Skin of body (tissue), 2 donors: Measurements from ENCODE around the gene IDS. TPM values are rescaled to one million over a fixed set of nuclear protein-coding genes. Genes with fewer than 3 reads are reported as not detected.
A peak's percentile ranks its signal among the peaks of the same experiment; 100 is the strongest.
"Not testable (repeated sequence)": the region's sequence is repeated elsewhere in the genome, so short reads cannot be mapped to it uniquely, and the experiment has no call there.

Source experiments
- DNase-seq: peaks from one replicate; lab custom pipeline; 2025; lab: John Stamatoyannopoulos, UW
- total RNA-seq: library from RNA; depleted of rRNA; stranded (reverse); fragments of >200 nt; gene quantifications from one replicate; pipeline ENCODE4 v1.2.3, GENCODE V29; 2014

Gene IDS
- total RNA-seq, 1 donor from 2014 or later = 25.4 TPM

DNA sequence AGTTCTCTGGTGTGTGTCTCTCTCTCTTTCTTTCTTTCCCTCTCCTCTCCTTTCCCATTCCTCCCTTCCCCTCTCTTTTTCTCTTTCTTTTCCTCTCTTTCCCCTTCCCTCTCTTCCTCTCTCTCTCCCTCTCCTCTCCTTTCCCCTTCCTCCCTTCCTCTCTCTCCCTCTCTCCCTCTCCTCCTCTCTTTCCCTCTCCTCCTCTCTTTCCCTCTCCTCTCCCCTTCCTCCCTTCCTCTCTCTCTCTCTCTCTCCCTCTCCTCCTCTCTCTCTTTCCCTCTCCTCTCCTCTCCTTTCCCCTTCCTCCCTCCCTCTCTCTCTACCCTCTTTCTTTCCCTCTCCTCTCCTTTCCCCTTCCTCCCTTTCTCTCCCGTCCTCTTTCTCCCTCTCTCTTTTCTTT, 23.3 kb upstream of the IDS start:
- no peak for DNase-seq

DNA sequence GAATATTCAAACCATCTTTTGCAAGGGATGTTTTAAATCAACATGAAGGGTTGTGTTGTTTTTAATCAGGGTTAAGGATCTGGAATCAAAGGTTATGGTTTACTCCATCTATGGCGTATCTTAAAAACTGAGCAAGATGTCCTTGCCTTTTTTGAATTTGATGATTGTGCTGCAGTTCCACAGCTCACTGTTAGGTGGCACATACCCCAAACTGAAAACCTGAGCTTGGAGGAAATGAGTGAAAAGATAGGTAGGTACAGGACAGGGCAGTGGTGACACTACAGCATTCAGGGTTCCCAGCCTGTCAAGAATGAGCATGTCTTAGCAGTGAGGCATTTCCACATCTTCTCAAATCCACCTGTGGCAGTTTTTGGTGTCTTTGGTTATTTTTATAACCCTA, 22.6 kb upstream of the IDS start:
- peak; percentile 15 for DNase-seq

DNA sequence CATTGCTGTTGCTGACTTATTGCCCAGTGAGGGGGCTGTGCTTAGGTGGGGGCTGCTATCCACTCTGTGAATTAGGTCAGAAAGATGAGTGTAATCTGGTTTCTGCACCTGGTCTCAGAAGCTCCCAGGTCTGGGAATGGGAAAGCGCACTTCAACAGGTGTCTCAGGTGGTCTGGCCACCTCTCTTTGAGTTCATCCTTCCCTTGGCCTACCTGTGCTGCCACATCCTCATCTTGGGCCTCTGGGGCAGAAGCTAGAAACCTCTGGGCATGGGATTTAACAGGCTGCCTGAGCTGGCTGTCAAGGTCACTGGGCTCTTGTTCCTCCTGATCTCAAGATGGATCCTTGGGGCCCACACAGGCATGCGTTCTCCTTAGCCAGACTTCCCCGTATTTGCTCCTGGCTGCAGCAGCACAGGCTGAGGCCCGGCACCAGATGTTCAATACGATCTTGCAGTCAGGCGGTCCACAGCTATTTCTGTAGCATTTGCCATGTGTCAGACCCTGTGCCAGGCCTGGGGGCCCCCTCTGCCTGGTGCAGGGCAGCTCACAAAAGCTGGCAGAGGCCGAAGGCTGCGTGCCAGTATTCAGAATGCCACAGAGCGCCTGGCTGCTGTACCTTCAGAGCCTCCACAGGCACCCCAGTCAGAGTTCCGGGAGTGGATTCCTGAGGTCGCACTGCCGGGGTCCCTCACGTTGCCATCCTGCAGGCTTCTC, 21.4 kb upstream of the IDS start:
- not testable (repeated sequence) for DNase-seq

DNA sequence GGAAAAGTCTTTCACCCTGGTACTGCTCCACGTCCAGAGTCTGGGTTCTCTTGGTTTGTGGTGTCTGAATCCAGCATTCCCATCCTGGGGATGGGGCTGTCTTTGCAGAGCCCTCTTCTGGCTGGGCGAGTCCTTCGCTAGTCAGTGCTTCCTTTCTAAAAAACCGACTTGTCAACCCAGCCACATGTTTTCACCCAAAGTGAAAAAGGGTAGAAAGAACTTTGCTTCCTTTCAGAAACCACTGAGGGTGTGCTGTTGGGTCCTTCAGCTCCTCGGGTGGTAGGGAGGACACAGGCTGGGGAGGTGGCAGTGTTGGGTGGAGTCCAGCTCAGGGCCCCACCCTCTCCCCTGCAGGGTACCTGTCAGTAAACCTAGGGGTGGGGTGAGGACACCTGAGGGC, 20.8 kb upstream of the IDS start:
- DNase-seq = not testable (repeated sequence)

DNA sequence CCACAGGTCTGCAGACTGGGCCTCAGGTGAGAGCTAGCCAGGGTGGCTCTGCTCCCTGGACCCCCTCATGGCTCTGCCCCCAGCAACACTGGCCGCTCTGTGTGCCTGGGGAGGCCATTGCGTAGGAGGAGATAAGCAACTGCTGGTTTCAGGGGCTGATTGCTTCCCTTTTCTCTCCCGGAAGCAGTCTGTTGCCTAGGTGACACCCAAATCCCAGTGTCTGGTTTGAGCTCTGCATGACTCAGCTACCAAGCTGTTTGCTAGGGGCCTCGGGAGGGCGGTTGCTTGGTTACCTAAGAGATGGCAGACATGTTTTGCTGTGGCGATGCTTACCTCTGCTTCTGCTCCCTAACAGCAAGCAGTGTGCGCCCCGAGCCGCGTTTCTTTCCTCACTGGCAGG, 20.3 kb upstream of the IDS start:
- not testable (repeated sequence) for DNase-seq

DNA sequence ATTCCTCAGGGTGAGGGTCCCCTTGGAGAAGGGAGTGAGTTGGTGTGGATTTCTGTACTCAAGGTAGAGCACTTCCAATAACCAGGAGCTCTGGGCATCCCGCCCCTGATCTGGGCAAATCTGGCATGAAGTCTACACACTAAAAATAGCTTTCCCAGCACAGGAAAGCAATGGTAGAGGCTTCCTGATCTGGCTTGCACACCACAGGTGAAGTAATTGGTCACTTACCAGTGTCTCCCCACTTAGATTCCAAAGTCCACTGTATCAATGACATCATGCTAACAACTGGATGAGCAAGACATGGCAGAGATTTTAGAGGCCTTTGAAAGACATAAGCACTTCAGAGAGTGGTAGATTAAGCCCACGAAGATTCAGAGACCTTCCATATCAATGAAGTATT, 17.8 kb upstream of the IDS start:
- no peak for DNase-seq

DNA sequence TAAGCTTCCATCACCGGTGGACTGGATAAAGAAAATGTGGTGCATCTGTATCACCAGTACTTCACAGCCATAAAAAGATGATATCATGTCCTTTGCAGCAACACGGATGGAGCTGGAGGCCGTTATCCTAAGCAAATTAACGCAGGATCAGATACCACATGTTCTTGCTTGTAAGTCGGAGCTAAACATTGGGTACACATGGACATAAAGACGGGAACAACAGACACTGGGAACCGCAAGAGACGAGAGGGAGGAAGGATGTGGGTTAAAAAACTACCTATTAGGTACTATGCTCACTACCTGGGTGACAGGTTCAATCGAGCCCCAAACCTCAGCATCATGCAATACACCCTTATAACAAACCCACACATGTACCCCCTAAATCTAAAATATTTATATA, 16.3 kb upstream of the IDS start:
- DNase-seq = no peak

DNA sequence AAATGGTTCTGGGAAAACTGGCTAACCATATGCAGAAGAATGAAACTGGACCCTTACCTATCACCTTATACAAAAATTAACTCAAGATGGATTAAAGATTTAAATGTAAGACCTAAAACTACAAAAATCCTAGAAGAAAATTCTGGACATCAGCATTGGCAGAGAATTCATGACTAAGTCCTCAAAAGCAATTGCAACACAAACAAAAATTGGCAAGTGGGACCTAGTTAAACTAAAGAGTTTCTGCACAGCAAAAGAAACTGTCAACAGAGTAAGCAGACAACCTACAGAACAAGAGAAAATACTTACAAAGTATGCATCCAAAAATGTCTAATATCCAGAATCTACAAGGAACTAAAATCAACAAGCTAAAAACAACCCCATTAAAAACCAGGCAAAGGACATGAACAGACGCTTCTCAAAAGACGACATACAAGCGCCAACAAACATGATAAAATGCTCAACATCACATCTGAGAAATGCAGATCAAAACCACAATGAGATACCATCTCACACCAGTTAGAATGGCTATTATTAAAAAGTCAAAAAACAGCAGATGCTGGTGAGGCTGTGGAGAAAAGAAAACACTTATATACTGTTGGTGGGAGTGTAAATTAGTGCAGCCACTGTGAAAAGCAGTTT, 15.7 kb upstream of the IDS start:
- DNase-seq = not testable (repeated sequence)

DNA sequence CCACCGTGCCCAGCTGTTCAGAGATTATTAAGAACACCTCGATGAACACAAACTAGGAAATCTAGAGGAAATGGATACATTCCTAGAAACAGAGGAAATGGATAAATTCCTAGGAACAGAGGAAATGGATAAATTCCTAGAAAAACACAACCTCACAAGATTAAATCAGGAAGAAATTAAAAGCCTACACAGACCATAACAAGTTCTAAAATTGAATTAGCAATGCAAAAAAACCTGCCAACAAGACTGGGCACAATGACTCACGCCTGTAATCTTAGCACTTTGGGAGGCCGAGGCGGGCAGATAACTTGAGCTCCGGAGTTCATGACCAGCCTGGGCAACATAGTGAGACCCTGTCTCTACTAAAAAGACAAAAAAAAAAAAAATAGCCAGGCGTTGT, 13.1 kb upstream of the IDS start:
- DNase-seq = no peak

DNA sequence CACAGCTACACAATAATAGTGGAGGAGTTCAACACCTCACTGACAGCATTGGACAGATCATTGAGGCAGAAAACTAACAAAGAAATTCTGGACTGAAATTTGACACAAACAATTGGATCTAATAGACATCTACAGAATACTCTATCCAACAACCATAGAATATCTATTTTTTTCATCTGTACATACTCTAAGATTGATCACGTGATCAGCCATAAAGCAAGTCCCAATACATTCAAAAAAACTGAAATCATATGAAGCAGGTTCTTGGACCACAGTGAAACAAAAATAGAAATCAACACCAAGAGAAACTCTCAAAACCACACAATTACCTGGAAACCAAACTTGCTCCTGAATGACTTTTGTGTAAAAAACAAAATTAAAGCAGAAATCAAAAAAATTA, 12.2 kb upstream of the IDS start:
- no peak for DNase-seq

DNA sequence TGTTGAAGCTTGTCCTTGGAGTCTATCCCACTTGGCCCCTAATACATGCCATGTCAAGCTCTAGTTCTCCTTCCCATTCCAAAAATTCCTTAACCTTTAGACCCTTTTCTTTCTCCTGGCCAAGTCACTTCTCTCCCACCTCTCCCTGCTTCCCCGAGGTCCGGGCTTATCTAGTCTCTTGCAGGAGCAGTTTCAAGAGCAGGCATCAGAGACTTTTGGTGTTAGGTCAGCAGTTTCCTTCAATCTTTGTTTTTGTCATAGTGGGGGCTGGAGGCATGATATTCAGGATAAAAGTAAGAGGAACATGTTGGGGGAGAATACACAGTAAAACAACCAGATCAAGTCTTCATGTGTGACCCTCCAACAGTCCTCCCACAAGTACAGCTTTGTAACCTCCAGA, 11.5 kb upstream of the IDS start:
- DNase-seq = no peak

DNA sequence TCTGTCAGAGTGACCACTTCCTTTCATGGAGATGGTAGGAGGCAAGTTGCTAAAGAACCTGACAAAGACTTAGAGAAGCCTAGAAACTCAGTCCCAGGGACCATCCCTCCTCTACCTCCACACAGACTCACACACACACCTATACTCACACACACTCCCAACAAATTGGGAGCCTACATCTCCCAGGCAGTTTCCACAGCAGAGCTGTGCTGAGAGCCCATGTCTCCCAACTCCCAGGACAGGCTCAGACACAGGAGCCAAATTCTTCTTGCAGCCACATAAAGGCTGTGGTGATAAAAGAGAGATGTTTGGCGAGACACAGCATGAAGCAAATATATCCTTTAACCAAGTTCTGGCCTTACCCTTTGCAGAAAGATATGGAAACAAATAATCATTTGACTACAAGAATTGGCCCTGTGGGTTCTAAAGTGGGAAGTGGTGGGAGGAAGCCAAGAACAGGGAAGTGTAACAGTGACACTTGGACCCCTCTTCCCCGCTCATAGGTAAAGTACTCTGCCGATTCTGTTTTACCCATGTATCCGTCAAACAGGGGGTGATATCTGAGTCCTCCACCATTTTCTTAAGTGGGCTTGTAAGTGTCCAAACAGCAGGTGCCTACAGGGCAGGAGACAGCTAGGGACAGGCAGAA, 11.0 kb upstream of the IDS start:
- no peak for DNase-seq

DNA sequence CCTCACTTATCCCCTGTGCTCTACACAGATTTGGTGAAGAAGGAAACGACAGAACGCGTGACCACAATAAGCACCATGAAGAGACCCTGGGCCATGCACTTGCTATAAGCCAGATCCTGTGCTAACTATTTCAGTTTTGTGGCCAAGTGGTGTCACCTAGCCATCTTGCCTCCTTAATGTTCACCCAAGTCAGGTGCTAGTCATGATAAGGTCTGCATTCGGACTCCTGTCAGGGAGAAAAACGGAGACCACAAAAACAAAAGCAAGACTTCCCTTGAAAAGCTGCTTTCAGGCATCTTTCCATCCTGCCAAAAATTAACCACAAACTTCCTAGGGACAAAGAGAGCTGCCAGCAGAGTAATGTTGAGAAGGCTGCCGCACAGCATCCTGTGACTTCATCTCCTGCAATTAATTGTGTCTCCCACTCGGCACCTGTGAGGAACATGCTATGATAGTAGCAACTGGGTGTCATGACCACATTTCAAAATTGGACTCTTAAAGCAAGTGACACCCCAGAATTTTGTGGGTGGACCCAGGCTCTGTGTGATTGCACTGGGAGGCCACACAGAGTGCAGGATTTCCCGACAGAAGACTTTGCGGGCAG, 8.8 kb upstream of the IDS start:
- DNase-seq = no peak

DNA sequence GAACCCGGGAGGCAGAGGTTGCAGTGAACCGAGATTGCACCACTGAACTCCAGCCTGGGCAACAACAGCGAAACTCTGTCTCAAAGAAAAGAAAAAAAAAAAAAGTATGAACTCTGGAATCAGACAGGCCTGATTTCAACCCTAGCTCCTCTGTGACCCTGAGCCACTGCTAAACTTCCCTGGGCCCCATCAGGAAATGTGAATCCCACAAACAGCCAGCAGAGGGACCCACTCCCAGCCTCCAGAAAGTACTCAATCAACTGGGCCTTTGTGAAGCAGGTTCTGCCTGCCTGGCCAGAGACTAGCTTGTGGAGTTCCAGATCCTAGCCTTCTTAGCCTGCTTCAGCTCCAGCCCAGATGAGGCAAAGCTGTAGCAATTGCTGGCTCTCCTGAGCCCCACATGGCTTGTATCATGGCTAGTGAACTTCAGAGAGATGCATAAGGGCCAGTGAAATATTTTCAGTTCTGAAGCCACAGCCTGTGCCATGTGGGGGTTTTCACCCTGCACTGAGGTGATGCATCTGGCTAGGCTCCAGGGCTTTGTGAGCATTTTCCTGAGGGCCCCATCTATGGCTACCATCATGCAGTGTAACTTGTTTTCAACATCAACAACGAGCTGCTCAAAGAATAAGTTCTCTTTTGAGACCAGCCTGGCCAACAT, 7.2 kb upstream of the IDS start:
- DNase-seq = no peak

DNA sequence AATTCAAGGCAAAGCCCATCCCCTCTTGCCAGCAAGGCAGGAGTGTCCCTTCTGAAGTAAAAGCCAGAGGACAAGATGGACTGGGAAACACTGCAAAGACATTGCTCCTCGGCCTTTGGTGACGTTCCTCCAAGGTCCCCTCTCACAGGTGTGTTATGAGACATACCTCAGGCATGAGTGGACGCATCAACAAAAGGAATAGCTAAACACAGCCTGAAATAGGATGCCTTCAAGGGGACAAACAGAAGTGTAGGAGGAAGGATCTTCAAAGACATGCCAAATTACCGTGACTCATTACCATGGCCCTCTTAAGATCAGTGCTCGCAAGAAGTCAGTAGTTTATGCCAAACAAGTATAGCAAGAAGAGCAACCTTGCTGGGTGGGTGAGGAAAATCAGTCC, 6.0 kb upstream of the IDS start:
- no peak for DNase-seq

DNA sequence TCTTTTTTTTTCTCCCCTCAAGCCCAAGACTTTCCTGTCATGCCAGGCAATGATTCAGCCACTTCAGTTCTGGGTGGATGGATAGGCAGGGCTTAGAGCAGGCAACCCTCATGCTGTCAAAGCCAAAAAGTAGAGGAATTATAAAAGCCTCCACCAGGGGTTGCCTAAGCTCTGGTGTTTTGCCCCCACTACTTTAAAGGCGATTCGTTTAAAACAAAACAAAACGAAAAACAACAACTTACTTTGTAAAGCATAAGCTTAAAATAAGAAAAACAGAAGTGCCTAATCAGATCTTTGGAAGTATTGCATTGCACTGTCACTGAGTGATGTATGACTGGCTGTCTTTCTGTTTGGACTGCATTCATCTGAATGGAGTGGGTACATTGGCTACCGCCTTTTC, 5.3 kb upstream of the IDS start:
- DNase-seq = no peak

DNA sequence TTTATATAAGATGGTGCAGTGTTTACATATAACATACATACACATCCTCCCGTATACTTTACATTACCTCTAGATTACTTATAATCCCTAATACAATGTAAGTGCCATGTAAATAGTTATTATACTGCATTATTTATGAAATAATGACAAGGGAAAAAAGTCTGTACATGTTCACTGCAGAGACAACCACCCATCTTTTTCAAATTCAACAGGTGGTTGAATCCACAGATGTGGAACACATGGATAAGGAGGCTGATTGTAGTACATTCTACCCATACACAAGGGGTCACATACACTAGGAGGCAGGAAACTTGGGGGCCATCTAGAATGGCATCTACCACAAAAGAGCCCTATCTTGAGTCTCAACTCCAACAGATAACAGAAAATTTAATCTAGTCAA, 3.4 kb upstream of the IDS start:
- no peak for DNase-seq

DNA sequence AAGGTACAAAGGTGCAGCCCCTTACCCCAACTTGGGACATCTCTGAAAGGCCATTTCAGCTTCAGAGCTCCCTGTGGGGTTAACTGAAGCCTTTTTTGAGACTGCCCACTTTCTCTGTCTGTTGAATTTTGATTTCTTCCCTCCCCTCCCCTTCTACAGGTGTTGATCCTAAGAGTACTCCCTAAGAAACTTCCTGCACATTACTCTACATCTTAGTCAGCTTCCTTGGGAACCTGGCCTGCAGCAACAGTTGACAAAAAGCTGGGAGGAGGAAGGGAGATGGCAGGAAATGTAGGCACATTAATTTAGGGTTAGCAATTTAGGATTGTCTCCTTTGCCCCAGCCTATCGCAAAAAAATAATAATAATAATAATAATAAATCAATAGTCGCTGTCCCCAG, 1.2 kb upstream of the IDS start:
- no peak for DNase-seq

DNA sequence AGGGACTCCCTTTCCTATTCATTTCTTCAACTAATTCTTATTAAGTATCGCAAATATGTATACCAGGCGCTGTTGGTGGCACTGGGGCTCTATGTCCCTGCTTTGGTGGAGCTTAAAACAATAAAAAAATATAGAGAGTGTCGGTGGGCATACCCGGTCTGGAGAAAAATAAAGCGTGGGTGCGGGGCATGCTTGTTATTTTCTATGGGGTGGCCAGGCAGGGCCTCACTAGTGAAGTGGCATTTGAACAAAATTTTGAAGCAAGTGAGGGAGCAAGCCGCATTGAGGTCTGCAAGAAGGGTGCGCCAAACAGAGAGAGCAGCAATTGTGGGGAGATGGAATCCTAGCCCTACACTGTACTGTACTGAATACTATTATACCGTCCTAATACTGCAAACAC, 565 bp upstream of the IDS start:
- no peak for DNase-seq

DNA sequence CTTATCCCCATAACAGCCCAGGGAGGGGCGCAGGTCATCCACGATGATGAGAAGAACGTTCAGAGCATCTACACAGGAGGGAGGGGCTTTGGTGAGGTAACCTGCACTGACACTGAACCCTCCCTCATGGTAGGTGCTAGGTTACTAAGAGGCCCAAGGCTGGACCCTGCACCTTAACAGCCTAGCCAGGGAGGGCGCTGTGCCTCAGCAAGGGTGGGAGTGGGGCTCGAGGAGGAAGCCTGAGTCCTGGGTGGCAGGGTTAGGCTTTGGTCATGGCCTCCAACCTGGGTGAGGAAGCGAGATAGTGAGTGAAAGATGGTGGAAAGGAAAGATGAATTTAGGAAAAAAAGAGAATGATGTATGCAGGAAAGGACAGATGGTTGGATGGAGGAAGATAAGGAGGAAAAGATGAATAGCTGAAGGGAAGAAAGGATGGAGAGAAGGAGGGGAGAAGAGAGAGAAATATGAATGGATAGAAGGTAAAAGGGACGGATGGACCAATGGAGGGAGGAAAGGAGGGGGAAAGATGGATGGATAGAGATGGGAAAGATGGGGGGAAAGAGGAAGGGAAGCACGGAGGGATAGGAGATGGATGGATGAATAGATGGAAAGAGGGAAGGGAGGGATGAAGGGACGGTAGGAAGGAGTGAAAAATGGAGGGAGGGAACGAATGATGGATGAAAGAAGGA, 736 bp downstream of the IDS start:
- DNase-seq = no peak

DNA sequence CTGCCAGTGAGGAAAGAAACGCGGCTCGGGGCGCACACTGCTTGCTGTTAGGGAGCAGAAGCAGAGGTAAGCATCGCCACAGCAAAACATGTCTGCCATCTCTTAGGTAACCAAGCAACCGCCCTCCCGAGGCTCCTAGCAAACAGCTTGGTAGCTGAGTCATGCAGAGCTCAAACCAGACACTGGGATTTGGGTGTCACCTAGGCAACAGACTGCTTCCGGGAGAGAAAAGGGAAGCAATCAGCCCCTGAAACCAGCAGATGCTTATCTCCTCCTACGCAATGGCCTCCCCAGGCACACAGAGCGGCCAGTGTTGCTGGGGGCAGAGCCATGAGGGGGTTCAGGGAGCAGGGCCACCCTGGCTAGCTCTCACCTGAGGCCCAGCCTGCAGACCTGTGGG, 1.7 kb downstream of the IDS start:
- DNase-seq = not testable (repeated sequence)
